CD4-positive, alpha-beta T cell treated with Interleukin-15 for 1 hour (primary cell): ENCODE results near the gene C5orf46.
"Not testable (repeated sequence)": the region's sequence is repeated elsewhere in the genome, so short reads cannot be mapped to it uniquely, and the experiment has no call there.

Source experiments
- DNase-seq: peaks from one replicate; pipeline ENCODE4 v3.0.0-alpha.2; 2020

The C5orf46 gene

DNA sequence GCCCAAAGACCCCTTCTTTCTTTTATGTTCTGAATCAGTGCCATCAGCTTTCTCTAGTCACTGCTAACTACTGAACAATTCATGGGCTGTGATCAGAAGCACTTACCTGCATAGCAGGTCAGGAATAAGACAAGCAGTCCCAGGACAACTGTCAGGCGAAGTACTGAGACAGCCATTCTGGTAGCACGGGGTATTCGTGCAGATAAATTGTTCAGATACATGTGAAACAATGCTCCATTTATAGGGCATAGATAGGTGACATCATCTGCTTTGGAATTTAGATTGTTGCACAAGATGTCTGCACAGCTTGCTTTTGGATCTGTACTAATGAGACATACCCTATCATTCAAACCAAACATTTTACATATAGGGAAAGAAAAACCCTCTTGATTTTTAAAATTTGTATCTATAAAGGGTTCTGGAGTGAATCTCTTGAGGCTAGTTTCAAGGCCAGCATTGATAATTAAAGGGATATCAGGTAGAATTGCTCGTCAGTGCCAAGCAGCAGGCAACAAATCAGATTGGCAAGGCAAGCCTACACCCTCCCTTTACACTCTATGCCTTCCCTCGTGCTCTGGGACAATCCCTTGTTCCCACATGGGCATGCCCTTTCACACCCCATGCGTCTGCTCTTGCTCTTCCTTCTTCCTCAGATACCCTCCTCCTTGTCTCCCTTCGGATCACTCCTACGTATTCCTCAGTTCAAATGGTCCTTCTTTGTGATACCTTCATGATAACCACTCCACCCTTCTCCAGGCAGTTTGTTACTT, at the start of gene C5orf46:
TSS of gene C5orf46 (minus strand) at position 213 of the 770 bp plus-strand sequence. CDS start at position 176, 37 bp downstream.
- no peak for DNase-seq

DNA sequence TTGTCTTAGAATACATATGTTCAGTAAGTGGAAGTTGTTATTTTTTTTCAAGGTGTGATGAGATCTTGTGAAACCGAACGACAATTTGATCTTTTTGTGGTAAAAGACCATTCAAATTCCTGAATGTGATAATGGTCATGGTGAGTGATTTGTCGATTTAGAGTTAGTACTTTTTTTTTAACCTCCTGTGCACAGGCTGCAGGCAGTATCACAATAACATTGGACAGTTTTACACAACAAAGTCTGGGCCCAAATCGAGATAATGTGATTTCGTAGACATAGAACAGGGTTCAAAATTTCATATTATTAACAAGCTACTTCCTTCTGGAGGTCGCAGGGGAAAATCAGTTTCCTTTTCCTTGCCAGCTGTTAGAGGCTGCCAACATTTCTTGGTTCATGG, 48.6 kb upstream of the C5orf46 start:
- DNase-seq, result no peak

DNA sequence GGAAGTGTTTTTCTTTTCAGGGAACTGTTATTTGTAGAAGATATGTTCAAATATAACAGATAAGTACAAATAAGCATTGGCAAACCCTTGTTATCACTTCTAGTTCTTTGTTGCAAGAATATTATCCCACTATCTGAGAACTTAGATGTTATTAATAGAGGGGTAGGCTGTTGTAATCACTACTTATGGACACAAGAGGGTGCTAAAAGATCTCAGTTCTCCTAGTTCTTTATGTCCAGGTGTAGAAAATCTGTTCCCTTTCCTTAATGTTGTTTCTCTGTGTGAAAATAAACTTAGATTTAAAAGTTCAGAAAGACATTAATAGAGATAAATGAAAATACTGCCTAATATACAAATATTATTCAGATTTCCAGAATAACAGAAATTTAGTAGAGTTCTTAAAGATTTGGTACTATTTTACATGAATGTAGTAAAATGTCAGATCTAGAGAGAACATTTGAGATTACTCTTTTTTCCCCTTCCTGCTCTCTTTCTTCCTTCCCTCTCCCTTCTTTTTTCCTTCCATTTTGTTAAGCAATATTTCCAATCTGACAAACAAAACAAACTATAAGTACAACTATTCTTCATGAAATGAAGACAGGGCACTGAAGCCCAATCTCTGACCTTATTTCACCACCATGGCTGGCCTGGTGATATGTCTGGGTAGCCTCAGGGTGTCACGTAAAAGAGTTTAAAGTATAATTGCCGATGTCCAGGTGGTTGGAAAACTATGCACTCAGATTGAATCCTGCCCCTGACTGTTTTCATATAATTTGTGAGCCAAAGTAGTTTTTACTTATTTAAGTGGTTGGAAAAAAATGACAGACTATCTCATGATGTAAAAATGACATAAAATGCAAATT, 43.6 kb upstream of the C5orf46 start:
- no peak for DNase-seq

DNA sequence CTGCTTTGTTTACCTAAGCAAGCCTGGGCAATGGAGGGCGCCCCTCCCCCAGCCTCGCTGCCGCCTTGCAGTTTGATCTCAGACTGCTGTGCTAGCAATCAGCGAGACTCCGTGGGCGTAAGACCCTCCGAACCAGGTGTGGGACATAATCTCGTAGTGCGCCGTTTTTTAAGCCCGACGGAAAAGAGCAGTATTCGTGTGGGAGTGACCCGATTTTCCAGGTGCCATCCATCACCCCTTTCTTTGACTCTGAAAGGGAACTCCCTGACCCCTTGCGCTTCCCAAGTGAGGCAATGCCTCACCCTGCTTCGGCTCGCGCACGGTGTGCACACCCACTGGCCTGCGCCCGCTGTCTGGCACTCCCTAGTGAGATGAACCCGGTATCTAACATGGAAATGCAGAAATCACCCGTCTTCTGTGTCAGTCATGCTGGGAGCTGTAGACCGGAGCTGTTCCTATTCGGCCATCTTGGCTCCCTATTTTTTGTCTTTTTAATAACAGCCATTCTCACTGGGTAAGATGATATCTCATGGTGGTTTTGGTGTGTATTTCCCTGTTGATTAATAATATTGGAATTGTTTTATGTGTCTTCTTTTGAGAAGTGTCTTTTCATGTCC, 40.4 kb upstream of the C5orf46 start:
- not testable (repeated sequence) for DNase-seq

DNA sequence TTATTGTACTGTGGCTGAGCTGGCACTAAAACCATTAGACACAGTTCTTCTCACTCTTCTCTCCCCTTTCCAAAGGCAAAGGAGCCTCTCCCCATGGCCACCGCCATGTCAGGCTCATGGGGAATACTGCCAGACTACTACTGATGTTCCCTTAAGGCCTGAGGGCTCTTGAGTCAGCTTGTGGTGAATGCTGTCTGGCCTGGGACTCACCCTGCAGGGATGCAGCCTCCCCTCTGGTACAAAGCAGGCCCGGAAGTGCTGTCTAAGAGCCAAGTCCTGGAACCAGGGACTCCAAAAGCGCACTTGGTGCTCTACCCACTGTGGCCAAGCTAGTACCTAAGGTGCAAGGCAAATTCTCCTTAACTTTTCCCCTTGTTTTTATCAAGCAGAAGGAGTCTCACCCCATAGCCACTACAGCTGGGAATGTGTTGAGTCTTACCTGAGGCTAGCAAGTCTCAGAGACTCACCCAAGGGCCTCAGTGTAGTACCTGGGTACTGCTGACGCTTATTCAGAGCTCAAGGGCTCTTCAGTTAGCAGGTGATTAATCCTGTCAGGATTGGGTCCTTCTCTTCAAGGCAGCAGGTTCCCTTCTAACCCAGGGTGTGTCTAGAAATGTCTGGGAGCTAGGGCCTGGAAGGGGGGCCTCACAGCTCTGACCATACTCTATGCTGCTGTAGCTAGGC, 33.2 kb upstream of the C5orf46 start:
- DNase-seq, result no peak

DNA sequence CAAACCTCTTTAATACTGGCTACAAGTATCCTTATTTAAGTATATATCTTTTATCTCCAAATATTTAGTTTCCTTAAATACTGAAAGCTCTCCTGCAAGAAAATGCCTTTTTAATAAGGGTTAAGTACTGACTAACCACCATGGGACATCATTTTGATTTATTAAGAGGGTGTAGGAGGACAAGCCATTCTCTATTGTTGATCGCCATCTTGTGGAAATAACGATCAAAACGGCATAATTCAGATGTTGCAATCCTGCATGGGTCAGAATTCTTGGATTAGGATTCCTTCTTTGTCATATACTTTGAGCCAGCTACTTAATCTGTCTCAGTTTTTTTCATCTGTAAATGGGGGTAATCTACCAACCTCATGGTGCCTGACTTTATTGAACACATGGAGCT, 28.7 kb upstream of the C5orf46 start:
- no peak for DNase-seq

DNA sequence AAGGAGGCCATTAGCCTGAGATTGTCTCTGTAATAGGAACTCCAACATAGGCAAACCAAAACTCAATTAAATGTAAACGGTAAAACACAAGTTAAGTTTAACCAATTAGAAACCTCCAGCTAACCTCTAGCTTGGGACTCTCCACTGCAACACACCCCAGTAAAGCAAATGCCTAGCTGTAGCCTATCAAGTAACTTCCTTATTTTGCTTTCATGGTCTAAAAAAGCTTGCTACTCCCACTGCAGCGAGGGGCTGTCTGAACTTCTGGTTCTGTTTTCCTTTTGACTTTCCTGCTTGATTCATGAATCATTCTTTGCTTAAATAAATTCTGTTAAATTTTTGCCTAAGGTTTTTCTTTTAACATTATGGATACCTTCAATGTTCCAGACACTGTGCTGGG, 24.4 kb upstream of the C5orf46 start:
- DNase-seq, result no peak

DNA sequence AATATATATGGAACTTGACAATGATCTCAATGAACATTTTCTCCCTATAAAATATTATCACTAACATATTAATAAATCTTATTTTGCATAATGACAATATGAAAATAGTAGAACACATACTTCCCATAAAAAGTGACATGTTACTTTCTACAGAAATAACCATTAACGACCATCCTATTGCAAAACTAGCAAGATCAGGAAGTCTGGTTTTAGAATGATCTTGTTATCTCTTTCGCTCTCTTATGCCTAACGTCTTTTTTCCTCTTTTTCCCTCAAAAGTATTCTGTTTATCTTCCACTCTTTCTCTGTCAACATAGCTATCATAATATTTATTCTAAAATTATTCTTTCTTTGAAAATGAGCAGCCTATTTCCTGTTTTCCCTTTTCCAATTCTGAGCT, 21.6 kb upstream of the C5orf46 start:
- no peak for DNase-seq

DNA sequence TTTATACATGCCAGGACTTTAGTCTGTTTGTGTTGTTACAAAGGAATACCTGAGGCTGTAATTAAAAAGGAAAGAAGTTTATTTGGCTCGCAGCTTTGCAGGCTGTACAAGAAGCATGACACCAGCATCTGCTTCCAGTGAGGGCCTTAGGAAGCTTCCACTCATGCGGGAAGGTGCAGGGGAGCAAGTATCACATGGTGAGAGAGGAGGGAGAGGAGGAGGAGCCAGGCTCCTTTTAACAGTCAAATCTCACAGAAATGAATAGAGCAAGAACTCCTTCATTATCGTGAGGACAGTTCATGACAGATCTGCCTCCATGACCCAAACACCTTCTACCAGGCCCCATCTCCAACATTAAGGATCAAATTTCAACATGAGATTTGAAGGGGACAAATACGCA, 18.7 kb upstream of the C5orf46 start:
- DNase-seq, result no peak

DNA sequence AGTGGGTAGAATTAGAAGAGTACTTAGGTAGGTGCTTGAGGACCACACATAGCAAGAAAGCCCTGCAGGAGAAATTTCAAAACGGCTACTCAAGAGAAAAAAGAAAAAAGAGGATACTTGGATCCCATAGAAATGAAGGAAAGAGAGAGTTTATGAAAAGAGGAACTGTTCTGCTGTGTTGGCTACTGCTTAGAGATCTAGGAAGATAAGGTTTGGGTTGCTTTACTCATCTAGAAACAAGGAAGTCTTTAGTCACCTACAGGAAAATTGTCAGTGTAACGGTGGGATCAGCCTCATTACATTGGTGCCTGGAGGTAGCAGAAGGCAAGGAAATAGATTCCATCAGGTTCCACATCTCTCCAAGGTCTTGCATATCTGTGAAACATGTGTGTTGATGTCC, 14.8 kb upstream of the C5orf46 start:
- no peak for DNase-seq

DNA sequence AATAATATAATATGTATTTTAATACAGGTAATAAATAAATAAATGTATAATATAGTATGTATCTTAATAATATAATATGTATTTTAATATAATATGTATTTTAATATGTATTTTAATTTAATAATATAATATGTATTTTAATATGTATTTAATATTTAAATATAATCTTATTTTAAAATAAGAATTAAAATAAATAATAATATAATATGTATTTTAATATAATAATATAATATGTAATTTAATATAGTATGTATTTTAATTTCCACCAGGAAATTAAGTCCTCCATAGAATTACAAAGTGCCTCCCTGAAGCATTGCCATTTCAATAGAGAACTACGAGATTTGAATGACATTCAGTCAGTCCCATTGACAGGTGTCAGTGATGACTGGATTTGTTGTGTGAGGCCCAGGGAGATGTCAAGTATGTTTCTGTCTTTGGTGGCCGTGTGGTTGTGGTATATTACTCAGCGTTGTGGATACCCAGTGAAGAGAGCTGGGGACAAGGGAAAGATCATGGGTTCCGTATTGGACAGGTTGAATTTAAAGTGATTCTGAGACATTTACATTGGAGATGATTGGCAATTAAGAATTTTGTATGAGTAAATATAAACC, 14.2 kb upstream of the C5orf46 start:
- no peak for DNase-seq

DNA sequence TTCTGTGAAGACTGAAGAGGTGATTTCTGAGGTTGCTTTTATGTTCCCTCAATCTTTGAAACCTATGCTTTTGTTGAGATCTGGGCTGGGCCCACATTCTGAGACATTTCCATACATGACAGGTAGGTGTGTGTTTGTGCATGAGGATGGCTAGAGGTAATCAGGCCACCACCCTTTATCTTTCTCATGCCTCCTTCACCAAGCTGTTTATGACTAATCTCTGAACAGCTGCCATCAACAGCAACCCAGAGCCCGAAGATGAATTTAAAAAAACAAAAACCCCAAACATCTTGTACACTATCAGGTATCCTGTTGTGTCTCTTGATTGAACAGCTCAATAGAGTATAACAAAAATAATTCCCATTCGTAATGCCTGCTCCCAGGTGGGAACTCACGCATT, 12.6 kb upstream of the C5orf46 start:
- no peak for DNase-seq

DNA sequence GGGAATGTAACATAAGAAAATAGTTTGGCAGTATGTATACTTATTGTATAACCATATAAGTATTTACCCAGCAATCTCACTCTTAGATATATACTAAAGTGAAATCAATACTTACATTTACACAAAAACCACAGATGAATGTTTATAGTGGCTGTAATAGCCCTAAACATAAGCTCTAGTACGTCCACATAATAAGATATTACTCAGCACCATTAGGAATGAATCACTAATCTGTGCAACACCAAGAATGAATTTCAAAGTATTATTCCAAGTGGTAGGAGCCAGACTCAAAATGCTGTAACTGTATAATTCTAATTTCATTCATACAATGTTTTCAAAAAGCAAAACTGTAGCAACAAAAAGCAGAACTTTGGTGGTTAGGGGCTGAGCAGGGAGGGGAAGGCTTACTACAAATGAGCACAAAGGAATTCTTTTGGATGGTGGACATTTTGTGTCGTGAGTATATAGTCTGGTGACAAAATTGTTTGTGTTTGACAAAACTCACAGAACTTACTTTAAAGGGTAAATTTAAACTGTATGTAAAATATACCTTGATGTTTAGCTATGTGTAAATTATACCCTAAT, 11.9 kb upstream of the C5orf46 start:
- no peak for DNase-seq

DNA sequence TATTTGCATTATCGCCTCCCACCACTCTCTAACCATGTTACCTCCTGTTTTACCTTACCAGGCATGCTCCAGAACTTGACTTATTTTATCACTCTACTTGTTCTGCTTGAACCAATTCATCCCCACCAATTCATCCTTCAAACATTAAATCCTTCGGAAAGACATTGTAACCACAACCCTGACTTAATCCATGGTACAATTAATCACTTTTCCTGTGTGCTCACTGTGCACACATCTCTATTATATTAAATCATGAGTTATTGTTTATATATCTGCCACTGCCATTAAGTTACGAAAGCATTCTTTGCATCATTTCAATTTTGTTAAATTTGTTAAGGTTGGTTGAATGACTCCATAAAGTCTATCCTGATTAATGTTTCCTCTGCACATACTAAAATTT, 7.4 kb upstream of the C5orf46 start:
- DNase-seq, result no peak

DNA sequence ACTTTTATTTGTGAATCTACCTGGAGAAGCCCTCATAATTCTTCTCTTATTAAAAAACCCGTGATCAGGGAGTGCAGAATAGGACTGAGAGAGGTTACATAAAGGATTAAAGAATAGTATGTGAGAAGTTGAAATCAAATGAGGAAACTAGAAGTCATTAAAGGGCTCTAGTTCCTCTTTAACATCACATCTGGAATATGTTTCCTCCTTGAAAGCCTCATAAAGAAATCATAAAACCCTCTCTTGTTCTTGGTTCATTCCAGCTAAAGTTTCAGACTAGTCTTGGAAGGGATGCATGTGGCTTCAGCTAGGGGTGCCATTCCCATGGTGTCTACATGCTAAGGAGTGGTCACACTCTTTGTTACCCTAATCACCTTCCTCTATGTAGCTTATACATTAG, 5.7 kb upstream of the C5orf46 start:
- no peak for DNase-seq

DNA sequence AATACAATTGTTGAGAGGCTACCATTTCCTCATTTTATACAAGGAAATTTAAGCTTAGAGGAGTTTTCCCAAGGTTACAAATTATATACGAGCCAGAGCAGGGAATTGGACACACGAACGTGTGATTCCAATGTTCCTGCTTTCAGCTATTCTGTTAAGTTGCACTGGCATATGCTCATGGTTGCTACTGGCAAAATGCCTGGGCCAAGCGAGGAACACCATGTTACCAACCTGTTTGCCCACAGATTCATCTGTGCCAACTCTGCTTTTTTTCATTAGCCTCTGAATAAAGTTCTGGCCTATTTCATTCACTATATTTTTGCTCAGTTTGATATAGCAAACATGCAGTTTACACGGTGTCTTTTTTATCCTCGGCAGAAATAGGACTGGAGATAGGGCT, 5.1 kb upstream of the C5orf46 start:
- DNase-seq, result no peak

DNA sequence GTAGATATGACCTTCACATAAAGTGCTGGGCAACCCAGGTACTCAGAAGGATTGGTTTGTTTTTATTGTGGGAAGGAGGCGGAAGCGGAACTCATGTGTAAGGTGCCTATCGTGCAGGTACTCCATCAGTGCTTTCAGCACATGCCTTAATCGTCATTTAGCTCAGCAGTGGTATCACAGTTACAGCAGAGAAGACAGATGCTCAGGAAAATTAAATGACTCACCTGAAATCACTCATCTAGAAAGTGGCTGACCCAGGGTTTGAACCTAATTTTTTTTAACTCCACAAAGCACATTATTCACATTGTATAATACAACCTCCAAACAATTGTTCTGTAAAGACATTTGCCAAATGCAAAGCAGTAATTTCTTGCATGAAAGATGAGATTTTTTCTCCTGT, 2.2 kb downstream of the C5orf46 start:
- no peak for DNase-seq

DNA sequence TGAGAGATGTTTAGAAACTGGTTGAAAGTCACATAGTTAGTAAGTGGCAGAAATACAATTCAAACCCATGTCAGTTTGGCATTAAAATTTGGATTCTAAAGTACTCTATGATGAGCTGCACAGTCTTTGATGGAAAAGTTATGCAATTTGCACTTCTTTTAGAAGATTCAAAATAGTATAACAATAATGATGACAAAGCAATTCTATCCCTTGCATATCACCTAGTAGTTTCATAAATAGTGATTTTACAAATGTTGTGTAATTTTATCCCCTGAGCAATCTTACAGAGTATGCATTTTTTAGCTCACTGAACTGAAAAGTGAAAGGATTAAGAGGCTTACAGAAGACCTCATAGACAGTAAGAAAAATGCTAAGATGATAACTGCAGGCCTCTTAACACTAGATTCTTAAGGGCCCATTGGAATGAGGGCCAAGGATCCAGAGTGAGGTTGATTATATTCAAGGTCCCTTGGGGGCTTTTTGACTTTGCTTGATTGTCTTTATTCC, 3.7 kb downstream of the C5orf46 start:
- DNase-seq, result no peak

DNA sequence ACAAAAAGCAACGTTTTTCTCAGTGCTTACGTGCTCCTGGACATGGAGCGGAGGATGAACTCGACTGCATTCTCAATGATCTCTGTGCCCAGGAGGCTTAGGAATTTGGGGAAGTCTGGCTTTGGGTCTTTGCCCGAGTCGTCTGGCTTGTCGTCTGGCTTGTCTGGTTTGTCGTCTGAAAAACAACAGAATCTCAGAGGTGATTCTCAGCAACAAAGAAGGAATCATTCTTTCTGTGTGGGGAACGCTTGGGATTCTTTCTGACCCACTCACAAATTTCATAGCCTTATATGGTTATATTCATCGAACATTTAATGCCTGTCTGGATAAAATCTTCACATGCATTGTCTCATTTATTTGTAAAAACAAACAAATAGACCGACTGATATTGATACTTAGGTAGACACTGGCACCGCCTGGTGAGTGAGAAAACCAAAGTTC, 4.7 kb downstream of the C5orf46 start:
- no peak for DNase-seq

DNA sequence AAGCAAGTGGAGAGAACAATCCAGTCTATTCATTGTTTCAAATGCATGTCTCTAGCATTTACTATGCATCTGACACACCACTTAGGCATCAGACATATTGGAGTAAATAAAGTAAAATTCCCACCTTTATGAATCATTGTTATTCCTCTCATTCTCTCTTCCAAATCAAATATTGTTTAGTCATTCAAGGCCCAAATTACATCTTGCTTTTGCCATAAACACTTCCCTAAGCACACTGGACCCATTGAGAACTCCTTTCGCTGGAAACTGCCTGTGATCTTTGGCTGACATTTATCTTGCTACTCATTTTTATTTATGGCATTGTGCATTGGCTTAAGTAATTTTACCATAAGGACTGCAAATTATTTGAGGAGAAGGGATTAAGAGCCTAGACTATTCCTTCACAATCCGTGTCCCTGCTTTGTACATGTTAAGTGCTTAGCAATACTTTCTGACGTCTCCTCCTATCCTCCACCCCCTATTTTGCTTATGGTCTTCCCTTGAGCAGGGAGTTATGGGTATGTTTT, 7.4 kb downstream of the C5orf46 start:
- no peak for DNase-seq

DNA sequence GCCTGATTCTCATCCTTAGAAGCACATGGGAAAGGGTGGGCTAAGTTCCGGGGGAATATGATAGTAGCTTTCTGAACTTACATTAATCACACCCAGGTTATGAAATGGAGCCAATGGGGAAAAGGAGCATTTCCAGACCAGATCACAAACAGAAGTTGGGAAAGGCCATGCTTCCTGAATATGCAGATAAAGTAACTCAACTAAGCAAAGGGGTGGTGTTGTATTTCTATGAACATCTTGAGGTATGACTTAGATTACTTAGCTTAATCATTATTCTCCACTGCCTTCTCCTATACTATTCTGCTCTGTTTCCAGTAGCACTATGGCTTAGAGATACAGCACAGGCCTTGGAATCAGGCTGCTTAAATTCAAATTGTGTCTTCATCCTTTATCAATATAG, 10.5 kb downstream of the C5orf46 start:
- DNase-seq, result no peak

DNA sequence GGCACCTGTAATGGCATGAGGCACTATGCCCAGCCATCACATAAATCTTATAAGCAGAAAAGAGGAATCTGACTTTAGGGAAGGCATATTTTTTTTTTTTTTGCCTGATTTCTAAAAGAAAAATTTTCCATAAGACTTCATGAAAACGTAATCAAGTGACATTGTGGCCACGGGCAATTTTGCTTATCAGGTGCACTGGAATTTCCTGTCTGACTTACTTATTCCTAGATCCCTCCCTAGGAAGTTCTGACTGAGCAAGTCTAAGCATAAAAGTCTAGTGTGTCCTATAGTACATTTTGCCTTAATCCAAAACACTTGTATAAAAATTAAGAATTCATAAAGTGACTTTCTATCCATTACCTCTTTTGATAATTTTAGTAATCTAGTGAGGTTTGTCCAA, 12.5 kb downstream of the C5orf46 start:
- DNase-seq, result no peak
